ENCODE data around the gene COPS9. TPM values are rescaled to one million over a fixed set of nuclear protein-coding genes. Genes with fewer than 3 reads are reported as not detected.

Gene COPS9
- total and polyA plus RNA-seq, 5 donors, result 172 to 618 (median 191) TPM

GRCh38 chr2:240157147-240157470 is 21.0 kb upstream of the COPS9 start:
- ATAC-seq, result no peak
- H3K27me3 ChIP-seq (ENCODE audit: control insufficient read depth, insufficient read depth), result no peaks in the 10 kb centered on the region
- intact Hi-C loops (cut with DNase I), result no loop called here
- H3K27ac ChIP-seq (ENCODE audit: low read length), result no peak overlapping the region
- H3K4me1 ChIP-seq (ENCODE audit: control insufficient read depth, insufficient read depth, low read length), result no peaks in the 10 kb centered on the region
- H3K9me3 ChIP-seq (ENCODE audit: control insufficient read depth, low read length), result no peaks in the 10 kb centered on the region
- DNase-seq, result no peak
- H3K4me3 ChIP-seq (ENCODE audit: low read length), result no peak overlapping the region
- 85% methylated on average over 5 of the region's 5 CpGs for WGBS

DNA sequence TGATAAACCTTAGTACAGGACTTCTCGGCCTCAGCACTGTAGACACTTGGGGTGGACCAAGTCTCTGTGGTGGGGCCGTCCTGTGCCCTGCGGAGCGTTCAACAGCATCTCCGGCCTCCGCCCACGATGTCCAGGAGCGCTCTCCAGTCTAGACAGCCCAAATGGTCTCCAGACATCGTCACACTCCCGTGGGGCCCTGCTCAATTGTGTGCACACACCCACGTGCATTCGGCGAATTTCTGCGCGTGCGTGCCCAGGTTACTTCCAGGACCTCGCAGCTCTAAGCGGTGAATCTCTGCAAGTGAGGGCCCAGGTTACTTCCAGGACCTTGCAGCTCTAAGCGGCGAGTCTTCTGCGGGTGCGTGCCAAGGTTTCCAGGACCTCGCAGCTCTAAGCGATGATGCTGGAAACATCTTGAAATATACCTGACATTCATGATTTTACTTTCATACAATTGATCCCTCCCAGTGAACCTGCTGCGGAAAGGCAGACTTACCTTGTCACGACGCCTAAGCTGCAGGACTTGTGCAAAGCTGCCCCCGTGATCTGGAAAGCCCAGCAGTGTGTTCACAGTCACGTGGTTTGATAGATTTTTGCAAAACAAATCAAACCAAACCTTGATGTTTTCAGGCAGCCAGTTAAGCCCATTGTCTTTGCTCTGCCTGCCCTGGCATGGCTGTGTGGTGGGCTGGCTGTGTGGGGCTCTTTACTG is 20.5 kb upstream of the COPS9 start:
- H3K27ac ChIP-seq (ENCODE audit: low read length), result no peak overlapping the region
- intact Hi-C loops (cut with DNase I), result no loop called here
- H3K9me3 ChIP-seq (ENCODE audit: control insufficient read depth, low read length), result no peaks in the 10 kb centered on the region
- no peak overlapping the region for H3K4me3 ChIP-seq (ENCODE audit: low read length)
- no peaks in the 10 kb centered on the region for H3K27me3 ChIP-seq (ENCODE audit: control insufficient read depth, insufficient read depth)
- ATAC-seq (no peak), DNase-seq (no peak)
- 75% methylated on average over 29 of the region's 29 CpGs for WGBS
- H3K4me1 ChIP-seq (ENCODE audit: control insufficient read depth, insufficient read depth, low read length), result no peaks in the 10 kb centered on the region

GRCh38 chr2:240155745-240156390 is 19.8 kb upstream of the COPS9 start:
- H3K27me3 ChIP-seq (ENCODE audit: control insufficient read depth, insufficient read depth), result no peaks in the 10 kb centered on the region
- ATAC-seq (no peak), DNase-seq (no peak)
- H3K4me1 ChIP-seq (ENCODE audit: control insufficient read depth, insufficient read depth, low read length), result no peaks in the 10 kb centered on the region
- no peak overlapping the region for H3K27ac ChIP-seq (ENCODE audit: low read length)
- H3K9me3 ChIP-seq (ENCODE audit: control insufficient read depth, low read length), result no peaks in the 10 kb centered on the region
- H3K4me3 ChIP-seq (ENCODE audit: low read length), result no peak overlapping the region
- intact Hi-C loops (cut with DNase I), result no loop called here
- WGBS, result 81% methylated on average over 13 of the region's 13 CpGs

DNA sequence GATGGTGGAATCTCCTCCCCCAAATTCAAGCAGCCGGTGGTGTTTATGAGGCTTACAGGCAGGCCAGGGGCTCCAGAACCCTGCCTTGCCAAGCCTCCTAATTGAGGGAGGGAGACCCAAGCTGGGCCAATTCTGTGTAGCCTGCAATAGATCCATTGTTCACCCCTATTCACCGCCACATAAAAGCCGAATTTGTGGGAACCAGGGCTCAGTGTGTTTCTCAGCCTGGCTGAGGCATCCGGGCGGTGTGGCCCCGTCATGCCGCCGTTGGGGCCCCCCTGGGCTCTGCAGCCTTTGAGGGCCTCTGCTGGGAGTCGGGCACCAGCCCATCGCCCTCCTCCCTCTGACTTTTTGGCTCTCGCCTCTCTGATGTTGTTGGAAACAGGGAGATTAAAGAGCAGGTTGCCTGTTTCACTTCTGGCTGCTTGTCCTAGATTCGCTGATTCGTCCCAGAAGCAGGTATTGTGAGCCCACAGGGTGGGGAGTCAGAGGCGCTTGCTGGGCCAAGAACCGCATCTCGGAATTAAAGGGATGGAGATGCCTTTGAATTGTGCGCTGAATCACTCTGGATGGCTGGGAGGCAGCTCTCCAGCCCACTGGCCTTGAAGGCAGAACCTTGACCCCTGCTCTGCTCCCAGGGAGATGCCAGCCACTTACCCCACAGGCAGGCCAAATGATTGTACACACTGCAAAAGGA is 19.1 kb upstream of the COPS9 start:
- no peaks in the 10 kb centered on the region for H3K4me1 ChIP-seq (ENCODE audit: control insufficient read depth, insufficient read depth, low read length)
- no peak overlapping the region for H3K4me3 ChIP-seq (ENCODE audit: low read length)
- 72% methylated on average over 17 of the region's 17 CpGs for WGBS
- H3K9me3 ChIP-seq (ENCODE audit: control insufficient read depth, low read length), result no peaks in the 10 kb centered on the region
- no peak overlapping the region for H3K27ac ChIP-seq (ENCODE audit: low read length)
- ATAC-seq (no peak), DNase-seq (no peak)
- H3K27me3 ChIP-seq (ENCODE audit: control insufficient read depth, insufficient read depth), result no peaks in the 10 kb centered on the region
- intact Hi-C loops (cut with DNase I), result no loop called here

DNA sequence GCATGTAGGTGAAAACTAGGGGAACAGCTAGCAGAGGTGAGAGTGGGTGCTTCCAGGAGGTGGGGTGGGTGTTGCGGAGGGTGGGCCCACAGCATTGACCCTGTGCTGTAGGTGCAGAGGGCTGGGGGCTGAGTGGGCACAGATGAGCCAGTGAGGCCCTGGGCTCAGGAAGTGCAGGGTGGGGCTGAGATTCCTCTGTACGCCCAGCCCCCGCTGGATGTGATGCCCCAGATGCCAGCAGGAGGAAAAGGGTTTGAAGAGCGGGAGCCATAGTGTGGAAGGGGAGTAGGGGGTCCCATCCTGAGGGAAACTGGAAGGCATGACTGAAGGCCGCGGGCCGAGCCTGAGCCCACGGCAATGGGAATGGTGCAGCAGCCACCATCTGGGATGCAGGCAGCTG is 18.5 kb upstream of the COPS9 start:
- Histone ChIP-seq H3K27me3 (ENCODE audit: control insufficient read depth, insufficient read depth) (no peaks in the 10 kb centered on the region), H3K9me3 (ENCODE audit: control insufficient read depth, low read length) (no peaks in the 10 kb centered on the region), H3K27ac (ENCODE audit: low read length) (no peak overlapping the region), H3K4me1 (ENCODE audit: control insufficient read depth, insufficient read depth, low read length) (no peaks in the 10 kb centered on the region), H3K4me3 (ENCODE audit: low read length) (no peak overlapping the region)
- 85% methylated on average over 8 of the region's 8 CpGs for WGBS
- DNase-seq (no peak), ATAC-seq (no peak)
- intact Hi-C loops (cut with DNase I), result no loop called here

GRCh38 chr2:240153418-240153817 is 17.3 kb upstream of the COPS9 start:
- no peaks in the 10 kb centered on the region for H3K27me3 ChIP-seq (ENCODE audit: control insufficient read depth, insufficient read depth)
- no peaks in the 10 kb centered on the region for H3K4me1 ChIP-seq (ENCODE audit: control insufficient read depth, insufficient read depth, low read length)
- intact Hi-C loops (cut with DNase I), result no loop called here
- no peaks in the 10 kb centered on the region for H3K9me3 ChIP-seq (ENCODE audit: control insufficient read depth, low read length)
- 82% methylated on average over 3 of the region's 3 CpGs for WGBS
- no peak overlapping the region for H3K4me3 ChIP-seq (ENCODE audit: low read length)
- no peak overlapping the region for H3K27ac ChIP-seq (ENCODE audit: low read length)
- ATAC-seq, result no peak
- no peak for DNase-seq

GRCh38 chr2:240151477-240152031 is 15.4 kb upstream of the COPS9 start:
- Histone ChIP-seq H3K4me1 (ENCODE audit: control insufficient read depth, insufficient read depth, low read length) (no peaks in the 10 kb centered on the region), H3K9me3 (ENCODE audit: control insufficient read depth, low read length) (no peaks in the 10 kb centered on the region), H3K27ac (ENCODE audit: low read length) (no peak overlapping the region), H3K27me3 (ENCODE audit: control insufficient read depth, insufficient read depth) (no peaks in the 10 kb centered on the region), H3K4me3 (ENCODE audit: low read length) (no peak overlapping the region)
- peak in 1 of 3 donors; percentile 36 for DNase-seq
- 50% methylated on average over 15 of the region's 15 CpGs for WGBS
- no peak for ATAC-seq
- intact Hi-C loops (cut with DNase I), result no loop called here

DNA sequence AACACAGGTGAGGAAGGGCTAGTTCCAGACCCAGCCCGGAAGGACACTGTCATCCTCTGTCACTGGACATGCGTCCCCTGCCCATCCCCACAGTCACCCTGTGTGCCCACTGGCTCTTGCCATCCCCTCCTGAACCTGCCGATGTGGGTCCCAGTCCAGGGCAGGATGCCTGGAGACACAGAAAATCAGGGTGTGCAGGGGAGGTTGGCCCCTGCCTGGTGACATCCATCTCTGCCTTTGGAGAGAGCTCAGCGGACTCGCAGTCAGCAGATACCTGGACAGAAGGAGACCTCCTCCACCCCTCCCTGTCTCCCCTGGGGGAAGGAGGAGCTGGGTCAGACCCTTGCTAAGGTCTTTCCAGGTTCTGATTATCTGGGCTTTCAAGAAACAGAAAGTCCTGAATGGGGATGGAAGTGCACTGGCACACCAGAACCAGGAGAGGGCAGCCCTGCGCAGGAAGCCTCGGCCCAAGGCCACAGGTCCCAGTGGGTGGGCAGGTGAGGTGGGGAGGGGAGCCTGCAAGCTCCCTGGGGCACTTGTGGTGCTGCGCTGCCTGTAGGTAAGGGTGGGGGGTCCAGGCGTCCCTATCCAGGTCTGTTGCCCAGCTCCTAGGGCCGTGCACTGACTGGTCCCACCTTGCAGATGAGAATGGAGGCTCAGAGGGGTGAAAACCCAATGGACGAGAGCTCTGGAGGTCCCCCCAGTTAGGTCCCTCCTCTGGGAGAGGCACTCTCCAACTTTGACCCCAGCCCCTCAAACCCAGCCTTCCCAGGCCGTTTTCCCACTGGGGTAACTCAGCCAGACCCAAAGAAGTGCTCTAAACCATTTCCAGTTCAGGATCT is 14.1 kb upstream of the COPS9 start:
- WGBS, result 29% methylated on average over 12 of the region's 12 CpGs
- DNase-seq, result no peak
- peak in 1 of 2 donors; percentile 28 for ATAC-seq
- no peaks in the 10 kb centered on the region for H3K9me3 ChIP-seq (ENCODE audit: control insufficient read depth, low read length)
- H3K27me3 ChIP-seq (ENCODE audit: control insufficient read depth, insufficient read depth), result no peaks in the 10 kb centered on the region
- H3K4me1 ChIP-seq (ENCODE audit: control insufficient read depth, insufficient read depth, low read length), result no peaks in the 10 kb centered on the region
- no peak overlapping the region for H3K4me3 ChIP-seq (ENCODE audit: low read length)
- H3K27ac ChIP-seq (ENCODE audit: low read length), result no peak overlapping the region
- intact Hi-C loops (cut with DNase I), result loop anchor here in 1 of 4 donors (10.0 kb wide), 1 partner anchor 1115 kb away; no protein-coding TSS in a partner anchor

DNA sequence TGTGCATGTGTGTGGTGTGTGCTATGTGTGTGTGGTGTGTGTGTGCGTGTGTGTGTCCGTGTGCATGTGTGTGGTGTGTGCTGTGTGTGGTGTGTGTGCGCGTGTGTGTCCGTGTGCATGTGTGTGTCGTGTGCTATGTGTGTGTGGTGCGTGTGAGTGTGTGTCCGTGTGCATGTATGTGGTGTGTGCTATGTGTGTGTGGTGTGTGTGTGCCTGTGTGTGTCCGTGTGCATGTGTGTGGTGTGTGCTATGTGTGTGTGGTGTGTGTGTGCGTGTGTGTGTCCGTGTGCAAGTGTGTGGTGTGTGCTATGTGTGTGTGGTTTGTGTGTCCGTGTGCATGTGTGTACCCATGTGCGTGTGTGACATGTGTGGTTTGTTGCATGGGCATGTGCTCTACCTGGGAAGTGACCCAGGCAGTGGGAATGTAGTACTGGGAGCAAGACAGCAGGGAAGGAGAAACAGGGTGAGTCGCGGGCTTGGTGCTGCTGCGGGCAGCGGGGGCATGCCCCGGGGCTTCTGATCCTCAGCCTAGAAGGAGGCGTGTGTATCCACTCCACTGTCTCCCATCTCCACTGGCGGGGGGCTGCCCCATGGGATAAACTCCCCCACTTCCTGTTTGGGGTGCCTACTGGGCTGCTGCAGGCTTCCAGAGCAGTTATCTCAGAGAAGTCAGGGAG is 11.9 kb upstream of the COPS9 start:
- ATAC-seq, result no peak
- 88% methylated on average over 20 of the region's 20 CpGs for WGBS

DNA sequence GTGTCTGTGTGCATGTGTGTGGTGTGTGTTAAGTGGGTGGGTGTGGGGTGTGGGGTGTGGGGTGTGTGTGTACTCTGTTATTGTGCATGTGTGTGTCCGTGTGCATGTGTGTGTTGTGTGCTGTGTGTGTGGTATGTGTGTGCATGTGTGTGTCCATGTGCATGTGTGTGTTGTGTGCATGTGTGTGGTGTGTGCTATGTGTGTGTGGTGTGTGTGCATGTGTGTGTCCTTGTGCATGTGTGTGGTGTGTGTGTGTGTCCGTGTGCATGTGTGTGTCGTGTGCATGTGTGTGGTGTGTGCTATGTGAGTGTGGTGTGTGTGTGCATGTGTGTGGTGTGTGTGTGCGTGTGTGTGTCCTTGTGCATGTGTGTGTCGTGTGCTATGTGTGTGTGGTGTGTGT is 11.3 kb upstream of the COPS9 start:
- no peaks in the 10 kb centered on the region for H3K27me3 ChIP-seq (ENCODE audit: control insufficient read depth, insufficient read depth)
- ATAC-seq (no peak), DNase-seq (peak in 1 of 3 donors; percentile 12)
- H3K4me3 ChIP-seq (ENCODE audit: low read length), result no peak overlapping the region
- intact Hi-C loops (cut with DNase I), result loop anchor here in 1 of 4 donors (10.0 kb wide), 1 partner anchor 1113 kb away; no protein-coding TSS in a partner anchor
- WGBS, result 88% methylated on average over 5 of the region's 5 CpGs
- H3K9me3 ChIP-seq (ENCODE audit: control insufficient read depth, low read length), result no peaks in the 10 kb centered on the region
- no peaks in the 10 kb centered on the region for H3K4me1 ChIP-seq (ENCODE audit: control insufficient read depth, insufficient read depth, low read length)
- no peak overlapping the region for H3K27ac ChIP-seq (ENCODE audit: low read length)

More for the DNA sequence above, 11.9 kb upstream of the COPS9 start:
- Histone ChIP-seq H3K4me3 (ENCODE audit: low read length) (no peak overlapping the region), H3K27ac (ENCODE audit: low read length) (no peak overlapping the region), H3K4me1 (ENCODE audit: control insufficient read depth, insufficient read depth, low read length) (no peaks in the 10 kb centered on the region), H3K9me3 (ENCODE audit: control insufficient read depth, low read length) (no peaks in the 10 kb centered on the region), H3K27me3 (ENCODE audit: control insufficient read depth, insufficient read depth) (no peaks in the 10 kb centered on the region)
- intact Hi-C loops (cut with DNase I), result loop anchor here in 1 of 4 donors (10.0 kb wide), 1 partner anchor 1113 kb away; no protein-coding TSS in a partner anchor
- DNase-seq, result peak in 1 of 3 donors; percentile 3

All from right cardiac atrium (tissue), 5 donors.